HCEC 1CT (cell line): ENCODE measurements around the gene DYRK4.
A peak's percentile ranks its signal among the peaks of the same experiment; 100 is the strongest.
"Not testable (repeated sequence)": the region's sequence is repeated elsewhere in the genome, so short reads cannot be mapped to it uniquely, and the experiment has no call there.

ENCODE experiments used
- DNase-seq: peaks from one replicate; pipeline ENCODE4 v3.0.0-alpha.2; 2017

Gene DYRK4, protein sequence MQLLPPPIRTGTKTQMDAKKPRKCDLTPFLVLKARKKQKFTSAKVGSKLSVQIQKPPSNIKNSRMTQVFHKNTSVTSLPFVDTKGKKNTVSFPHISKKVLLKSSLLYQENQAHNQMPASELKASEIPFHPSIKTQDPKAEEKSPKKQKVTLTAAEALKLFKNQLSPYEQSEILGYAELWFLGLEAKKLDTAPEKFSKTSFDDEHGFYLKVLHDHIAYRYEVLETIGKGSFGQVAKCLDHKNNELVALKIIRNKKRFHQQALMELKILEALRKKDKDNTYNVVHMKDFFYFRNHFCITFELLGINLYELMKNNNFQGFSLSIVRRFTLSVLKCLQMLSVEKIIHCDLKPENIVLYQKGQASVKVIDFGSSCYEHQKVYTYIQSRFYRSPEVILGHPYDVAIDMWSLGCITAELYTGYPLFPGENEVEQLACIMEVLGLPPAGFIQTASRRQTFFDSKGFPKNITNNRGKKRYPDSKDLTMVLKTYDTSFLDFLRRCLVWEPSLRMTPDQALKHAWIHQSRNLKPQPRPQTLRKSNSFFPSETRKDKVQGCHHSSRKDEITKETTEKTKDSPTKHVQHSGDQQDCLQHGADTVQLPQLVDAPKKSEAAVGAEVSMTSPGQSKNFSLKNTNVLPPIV

GRCh38 chr12:4562034-4562657 lies at the start of gene DYRK4:
TSS of gene DYRK4 (plus strand) at chr12:4562208. CDS start at chr12:4562246, 38 bp downstream.
- DNase-seq = peak; percentile 24

GRCh38 chr12:4518106-4518728 lies 43.8 kb upstream of the DYRK4 start:
- DNase-seq = peak; percentile 71

GRCh38 chr12:4523443-4523842 lies 38.6 kb upstream of the DYRK4 start:
- DNase-seq = not testable (repeated sequence)

DNA sequence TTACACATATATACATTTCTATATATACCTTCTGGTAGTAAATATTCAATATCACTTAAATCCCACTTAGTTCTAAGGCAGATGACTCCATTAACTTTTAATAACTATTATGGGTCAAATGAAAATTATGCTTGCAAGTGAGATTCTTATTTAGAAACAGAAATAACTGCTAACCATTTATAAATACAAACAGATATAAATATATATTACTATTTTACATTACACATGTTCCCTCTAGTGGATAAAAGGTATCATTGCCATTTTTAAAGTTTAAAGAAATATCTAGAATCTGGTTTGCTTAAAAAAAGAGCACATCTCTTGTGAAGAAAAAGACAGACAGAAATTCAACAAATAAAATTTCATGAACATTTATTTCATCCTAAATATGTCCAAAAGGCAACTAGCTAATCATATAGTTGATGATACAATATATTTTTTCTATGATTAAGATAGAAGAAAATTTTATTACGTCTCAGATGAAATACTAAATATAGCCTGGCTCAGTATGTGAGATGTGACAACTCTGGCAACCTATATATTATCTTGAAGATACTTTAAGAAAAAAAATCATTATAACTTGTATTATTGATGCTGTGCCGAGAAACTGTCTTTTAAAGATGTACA lies 35.0 kb upstream of the DYRK4 start:
- peak; percentile 41 for DNase-seq

DNA sequence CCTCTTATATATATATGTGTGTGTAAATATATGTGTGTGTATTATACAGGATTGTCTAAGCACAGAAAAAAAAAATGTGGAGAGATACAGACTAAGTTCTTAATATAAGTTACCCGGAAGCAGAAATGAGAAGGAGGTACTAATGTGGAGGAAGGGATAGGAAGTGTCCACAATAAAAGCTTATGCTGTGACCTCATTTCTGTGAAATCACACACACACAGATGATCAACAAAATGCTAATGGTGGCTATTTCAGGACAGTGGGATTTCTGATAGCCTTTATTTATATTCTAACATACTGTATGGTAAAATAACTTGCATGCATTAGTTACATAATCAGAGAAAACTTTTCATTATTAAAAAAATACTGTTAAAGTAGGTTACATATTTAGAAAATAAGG lies 31.8 kb upstream of the DYRK4 start:
- DNase-seq = no peak

GRCh38 chr12:4530982-4531586 lies 30.9 kb upstream of the DYRK4 start:
- no peak for DNase-seq

DNA sequence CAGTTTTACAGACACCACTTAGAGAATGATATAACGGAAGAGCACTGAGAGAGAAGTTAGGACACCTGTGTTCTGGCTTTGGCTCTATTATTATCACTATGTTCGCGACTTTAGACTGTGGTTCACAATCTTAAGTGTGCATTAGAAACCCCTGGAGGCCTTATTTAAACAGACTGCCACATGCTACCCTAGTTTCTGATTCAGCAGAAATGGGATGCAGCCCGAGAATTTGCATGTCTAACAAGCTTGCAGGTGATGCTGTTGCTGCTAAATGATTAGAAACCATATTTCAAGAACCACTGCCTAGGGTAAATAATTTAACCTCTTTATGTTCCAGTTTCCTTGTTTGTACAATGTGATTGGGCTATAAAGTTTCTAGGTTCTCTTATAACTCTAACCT lies 26.9 kb upstream of the DYRK4 start:
- no peak for DNase-seq

DNA sequence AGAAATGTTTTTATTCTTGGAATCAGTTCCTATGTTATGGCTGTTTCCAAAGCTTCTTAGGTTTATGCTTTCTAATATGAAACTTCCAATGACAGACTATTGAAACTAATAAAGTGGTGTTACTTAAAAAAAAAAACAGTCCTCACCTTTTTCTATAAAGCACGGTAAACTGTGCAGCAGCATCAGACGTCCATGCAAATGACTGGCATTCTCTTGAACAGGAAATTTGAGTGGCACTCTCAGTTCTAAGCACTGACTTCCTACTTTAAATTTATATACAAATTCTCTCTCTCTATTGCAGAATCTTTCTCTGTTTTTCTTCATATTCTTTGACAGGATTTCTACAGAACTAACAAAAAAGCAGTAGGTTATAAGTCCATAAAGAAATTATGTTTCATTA lies 26.1 kb upstream of the DYRK4 start:
- no peak for DNase-seq

DNA sequence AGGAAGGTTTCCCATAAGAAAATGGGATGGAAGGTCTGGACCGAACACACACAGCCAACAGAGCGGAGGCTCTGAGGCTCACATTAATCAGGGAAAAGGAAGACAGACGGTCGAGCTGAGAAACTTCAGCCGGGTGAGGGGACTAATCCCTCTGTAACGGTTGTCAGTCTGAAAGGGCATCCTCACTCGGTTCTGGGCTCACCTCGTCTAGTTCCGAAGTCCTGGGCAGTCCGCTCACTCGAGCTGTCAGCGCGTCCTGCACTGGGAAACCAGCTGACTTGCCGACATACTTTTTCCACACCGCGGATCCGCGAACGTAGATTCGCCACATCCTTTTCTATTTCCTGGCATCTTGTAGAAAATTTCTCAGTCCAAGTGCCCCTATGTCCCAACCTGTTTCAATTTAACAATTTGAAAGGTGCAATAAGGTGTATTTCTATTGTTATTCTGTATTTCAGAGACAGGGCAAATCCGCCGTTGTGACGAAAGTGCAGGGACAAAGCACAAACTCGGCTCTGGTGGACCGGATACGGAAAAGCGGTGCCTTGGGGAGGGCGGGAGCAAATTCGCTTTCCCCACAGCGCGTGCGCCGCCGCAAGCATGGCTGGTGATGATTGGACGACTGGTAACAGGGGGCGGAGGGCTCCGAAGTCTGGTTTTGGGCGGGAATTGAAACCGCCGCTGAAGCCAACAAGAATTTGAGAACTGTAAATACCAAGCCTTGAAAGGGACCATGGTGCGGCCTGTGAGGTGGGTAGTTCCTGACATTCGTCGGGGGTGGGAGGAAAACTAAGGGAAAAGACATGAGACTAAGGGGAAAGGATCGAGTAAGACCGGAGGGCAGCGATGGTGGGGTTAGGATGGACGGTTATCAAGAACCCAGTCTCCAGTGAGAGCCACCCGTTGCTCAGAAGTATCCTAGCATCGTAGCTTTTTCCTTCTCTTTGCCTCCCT lies 23.5 kb upstream of the DYRK4 start, which contains the start of gene RAD51AP1:
TSS of gene RAD51AP1 (plus strand) at position 684 of the 954 bp plus-strand sequence. CDS start at position 734, 50 bp downstream.
- DNase-seq = peak; percentile 97

- DNase-seq = peak; percentile 13
Observed at GRCh38 chr12:4539167-4539870, 22.7 kb upstream of the DYRK4 start.

GRCh38 chr12:4540170-4540569 lies 21.8 kb upstream of the DYRK4 start:
- no peak for DNase-seq

- no peak for DNase-seq
Observed at GRCh38 chr12:4540638-4541037, 21.4 kb upstream of the DYRK4 start.

- DNase-seq = no peak
Observed at GRCh38 chr12:4545195-4545594, 16.8 kb upstream of the DYRK4 start.

- DNase-seq = no peak
Observed at GRCh38 chr12:4552191-4552590, 9.8 kb upstream of the DYRK4 start.

DNA sequence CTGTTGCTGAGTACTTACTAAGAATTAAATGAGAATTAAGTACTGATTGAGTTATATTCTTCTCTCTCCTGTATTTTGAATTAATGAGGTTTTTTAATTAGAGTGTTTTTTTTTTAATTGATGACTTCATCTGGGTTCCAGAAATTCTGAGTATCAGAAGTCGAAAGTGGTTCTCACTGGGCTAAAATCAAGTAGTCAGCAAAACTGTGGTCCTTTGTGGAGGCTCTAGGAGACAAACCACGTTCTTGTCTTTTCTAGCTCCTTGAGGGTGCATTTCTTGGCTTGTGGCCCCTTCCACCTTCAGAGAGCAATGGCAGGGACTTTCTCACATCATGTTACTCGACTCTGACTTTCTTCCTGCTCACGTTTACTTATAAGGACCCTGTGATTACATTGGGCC lies 8.1 kb upstream of the DYRK4 start:
- DNase-seq = no peak

- DNase-seq = peak; percentile 77
Observed at GRCh38 chr12:4555804-4556203, 6.2 kb upstream of the DYRK4 start.

DNA sequence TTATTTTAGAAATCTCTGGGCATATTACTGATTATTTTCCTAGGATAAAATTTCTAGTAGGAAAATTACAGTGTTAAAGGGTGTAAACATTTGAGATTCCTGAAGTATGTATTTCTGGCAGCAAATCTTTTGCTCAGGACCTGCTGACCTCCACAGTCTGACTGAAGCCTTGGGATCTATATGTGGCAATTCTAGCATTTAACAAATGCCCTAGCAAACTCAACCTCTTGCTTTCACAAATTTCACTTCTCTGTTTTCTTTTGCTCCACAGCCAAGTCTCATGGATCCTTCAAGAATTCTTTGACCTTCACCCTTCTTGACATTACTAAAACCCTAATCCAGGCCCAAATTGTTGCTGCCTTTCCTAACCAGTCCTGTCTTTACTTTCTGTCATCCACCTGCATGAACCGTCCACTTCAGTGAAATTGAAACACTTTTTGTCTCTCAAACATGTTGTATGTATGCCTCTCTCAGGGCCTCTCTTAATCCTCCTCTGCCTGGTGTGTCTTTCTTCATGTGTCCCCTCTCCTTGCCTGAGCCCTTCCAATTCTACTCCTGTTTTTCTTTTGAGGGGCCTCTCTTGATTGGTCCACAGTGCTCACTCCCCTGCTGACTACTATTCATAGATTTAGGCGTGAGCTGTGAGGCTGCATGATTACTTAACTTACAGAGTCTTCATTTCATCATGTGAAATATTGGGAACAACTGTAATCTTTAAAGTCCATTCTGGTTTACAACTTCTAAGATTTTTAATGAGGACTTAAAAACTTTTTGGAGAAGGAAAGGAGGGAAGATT lies 5.1 kb upstream of the DYRK4 start:
- DNase-seq = no peak

- DNase-seq = no peak
Observed at GRCh38 chr12:4557586-4557985, 4.4 kb upstream of the DYRK4 start.

DNA sequence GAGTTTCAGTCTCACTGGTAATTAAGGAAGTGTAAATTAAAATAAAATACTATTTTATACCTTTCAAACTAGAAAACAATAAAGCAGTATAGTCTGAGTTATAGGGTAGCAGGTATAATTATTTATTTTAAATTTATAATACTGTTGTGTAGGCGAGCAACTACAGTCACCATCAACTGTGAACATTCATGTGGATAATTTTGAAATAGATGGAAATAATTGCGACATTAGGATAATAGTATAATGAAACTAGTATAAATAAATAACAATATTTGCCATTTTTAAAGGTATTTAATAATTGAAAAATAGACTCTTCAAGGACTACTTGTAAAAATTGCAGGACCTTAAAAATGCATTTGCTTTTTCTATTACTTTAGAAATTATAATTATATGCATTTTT lies 3.8 kb upstream of the DYRK4 start:
- DNase-seq = no peak

GRCh38 chr12:4563336-4563735 lies 1.3 kb downstream of the DYRK4 start:
- no peak for DNase-seq
